Activated B cell treated with CpG ODN at 0.5 μM for 24 hours (primary cell): Measurements from ENCODE around the gene HBA2. TPM values are rescaled to one million over a fixed set of nuclear protein-coding genes. Genes with fewer than 3 reads are reported as not detected.
A peak's percentile ranks its signal among the peaks of the same experiment; 100 is the strongest.

Experiments used
- ATAC-seq: fragments of 200-7000 bp; cut with Tn5 transposase; one replicate; pipeline ENCODE4 v1.10.0; 2021; ENCODE audit warnings: low read depth, mild to moderate bottlenecking, moderate library complexity
- CTCF ChIA-PET: fragments of 350-600 bp; sonication (Branson Sonifier 250); formaldehyde crosslinking; loops from one replicate; lab custom pipeline; 2021; ENCODE audit warnings: antibody characterized with exemption; lab: Charles Lee
- POLR2A ChIA-PET: fragments of 350-600 bp; sonication (Branson Sonifier 250); formaldehyde crosslinking; loops from one replicate; lab custom pipeline; 2021; ENCODE audit warnings: antibody characterized with exemption; lab: Charles Lee
- DNase-seq: peaks from one replicate; pipeline ENCODE4 v3.0.0; 2022
- H3K27ac Mint-ChIP-seq: one replicate; pipeline ENCODE4 v1.8.0; 2020; ENCODE audit warnings: mixed read lengths
- H3K27me3 Mint-ChIP-seq: one replicate; pipeline ENCODE4 v1.8.0; 2021; ENCODE audit warnings: mixed read lengths
- H3K36me3 Mint-ChIP-seq: one replicate; pipeline ENCODE4 v1.8.0; 2021; ENCODE audit warnings: low read depth, mixed read lengths
- H3K4me1 Mint-ChIP-seq: one replicate; pipeline ENCODE4 v1.8.0; 2021; ENCODE audit warnings: mixed read lengths
- H3K4me3 Mint-ChIP-seq: one replicate; pipeline ENCODE4 v1.8.0; 2020; ENCODE audit warnings: mild to moderate bottlenecking, mixed read lengths
- H3K9me3 Mint-ChIP-seq: one replicate; pipeline ENCODE4 v1.8.0; 2020; ENCODE audit warnings: mixed read lengths
- intact Hi-C: fragments of 100-400 bp; cut with micrococcal nuclease; formaldehyde crosslinking; loops from one replicate; pipeline ENCODE4 v1.15.1; 2024
- total RNA-seq: library from RNA; stranded (reverse); gene quantifications from 2 replicates; pipeline ENCODE4 v1.2.3, GENCODE V29; 2022
- TF ChIP-seq, protein P1 (sequence below): fragments of 200-600 bp; IDR thresholded peaks from one replicate; pipeline ENCODE4 v1.8.0; 2022; ENCODE audit warnings: antibody characterized with exemption, mild to moderate bottlenecking

Gene HBA2
- total RNA-seq, 1 donor from 2014 or later: 104 TPM

DNA sequence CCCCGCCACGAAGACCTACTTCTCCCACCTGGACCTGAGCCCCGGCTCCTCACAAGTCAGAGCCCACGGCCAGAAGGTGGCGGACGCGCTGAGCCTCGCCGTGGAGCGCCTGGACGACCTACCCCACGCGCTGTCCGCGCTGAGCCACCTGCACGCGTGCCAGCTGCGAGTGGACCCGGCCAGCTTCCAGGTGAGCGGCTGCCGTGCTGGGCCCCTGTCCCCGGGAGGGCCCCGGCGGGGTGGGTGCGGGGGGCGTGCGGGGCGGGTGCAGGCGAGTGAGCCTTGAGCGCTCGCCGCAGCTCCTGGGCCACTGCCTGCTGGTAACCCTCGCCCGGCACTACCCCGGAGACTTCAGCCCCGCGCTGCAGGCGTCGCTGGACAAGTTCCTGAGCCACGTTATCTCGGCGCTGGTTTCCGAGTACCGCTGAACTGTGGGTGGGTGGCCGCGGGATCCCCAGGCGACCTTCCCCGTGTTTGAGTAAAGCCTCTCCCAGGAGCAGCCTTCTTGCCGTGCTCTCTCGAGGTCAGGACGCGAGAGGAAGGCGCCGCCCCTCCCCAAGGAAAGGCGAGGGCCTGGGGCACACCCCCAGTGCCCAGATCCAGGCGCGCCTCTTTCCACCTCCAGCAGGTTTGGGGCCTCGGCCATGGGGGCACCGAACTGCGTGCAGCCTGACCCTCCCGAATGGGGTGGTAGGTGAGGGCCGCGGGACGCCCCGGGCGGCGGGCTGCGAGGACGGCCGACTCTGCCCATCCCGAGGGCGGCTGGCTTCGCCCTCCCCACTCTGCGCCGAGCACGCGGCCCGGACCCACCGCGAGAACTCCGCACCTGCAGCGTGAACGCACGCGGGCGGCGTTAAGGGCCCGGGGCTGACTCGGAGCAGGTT lies 8.2 kb downstream of the HBA2 start:
- CTCF ChIA-PET: interaction anchor here (1.0 to 1.1 kb wide), 2 partner anchors 18 to 77 kb away, joined by 3 read pairs; no protein-coding TSS in a partner anchor
- Mint-ChIP-seq H3K4me1 (peaks cover 10% of the 10 kb centered on the region), H3K27me3 (peaks cover 11% of the 10 kb centered on the region), H3K9me3 (no peaks in the 10 kb centered on the region), H3K4me3 (peak overlapping the region; percentile 19), H3K36me3 (peaks cover 7% of the 10 kb centered on the region), H3K27ac (no peak overlapping the region)
- DNase-seq (peak; percentile 79), ATAC-seq (peak; percentile 83)
- POLR2A ChIA-PET: interaction anchor here (1.6 kb wide), 1 partner anchor 48 kb away, joined by 4 read pairs; no protein-coding TSS in a partner anchor
- TF ChIP-seq, protein P1, sequence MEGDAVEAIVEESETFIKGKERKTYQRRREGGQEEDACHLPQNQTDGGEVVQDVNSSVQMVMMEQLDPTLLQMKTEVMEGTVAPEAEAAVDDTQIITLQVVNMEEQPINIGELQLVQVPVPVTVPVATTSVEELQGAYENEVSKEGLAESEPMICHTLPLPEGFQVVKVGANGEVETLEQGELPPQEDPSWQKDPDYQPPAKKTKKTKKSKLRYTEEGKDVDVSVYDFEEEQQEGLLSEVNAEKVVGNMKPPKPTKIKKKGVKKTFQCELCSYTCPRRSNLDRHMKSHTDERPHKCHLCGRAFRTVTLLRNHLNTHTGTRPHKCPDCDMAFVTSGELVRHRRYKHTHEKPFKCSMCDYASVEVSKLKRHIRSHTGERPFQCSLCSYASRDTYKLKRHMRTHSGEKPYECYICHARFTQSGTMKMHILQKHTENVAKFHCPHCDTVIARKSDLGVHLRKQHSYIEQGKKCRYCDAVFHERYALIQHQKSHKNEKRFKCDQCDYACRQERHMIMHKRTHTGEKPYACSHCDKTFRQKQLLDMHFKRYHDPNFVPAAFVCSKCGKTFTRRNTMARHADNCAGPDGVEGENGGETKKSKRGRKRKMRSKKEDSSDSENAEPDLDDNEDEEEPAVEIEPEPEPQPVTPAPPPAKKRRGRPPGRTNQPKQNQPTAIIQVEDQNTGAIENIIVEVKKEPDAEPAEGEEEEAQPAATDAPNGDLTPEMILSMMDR: no peak
- intact Hi-C loops: loop anchor here (1.0 kb wide), 4 partner anchors 63 to 181 kb away; no protein-coding TSS in a partner anchor

- POLR2A ChIA-PET: interaction anchor here (1.6 kb wide), 1 partner anchor 47 kb away, joined by 4 read pairs; no protein-coding TSS in a partner anchor
- intact Hi-C loops: loop anchor here (1.0 kb wide), 4 partner anchors 63 to 181 kb away; no protein-coding TSS in a partner anchor
- CTCF ChIA-PET: interaction anchor here (1.0 kb wide), 1 partner anchor 17 kb away, joined by 3 read pairs; no protein-coding TSS in a partner anchor
- no peak for DNase-seq
- no peak for ATAC-seq
- Mint-ChIP-seq H3K4me1 (peaks cover 10% of the 10 kb centered on the region), H3K27me3 (peaks cover 11% of the 10 kb centered on the region), H3K4me3 (no peak overlapping the region), H3K27ac (no peak overlapping the region), H3K36me3 (peaks cover 7% of the 10 kb centered on the region), H3K9me3 (no peaks in the 10 kb centered on the region)
- TF ChIP-seq, protein P1: peak; percentile 84
These were observed 8.9 kb downstream of the HBA2 start for GRCh38 chr16:181565-182021.

GRCh38 chr16:183005-183404 lies 10.3 kb downstream of the HBA2 start:
- POLR2A ChIA-PET: interaction anchor here (0.7 kb wide), 2 partner anchors 293 to 1612 kb away, joined by 4 to 9 read pairs; no protein-coding TSS in a partner anchor
- Mint-ChIP-seq H3K27ac (no peak overlapping the region), H3K9me3 (no peaks in the 10 kb centered on the region), H3K4me1 (peaks cover 8% of the 10 kb centered on the region), H3K36me3 (peaks cover 15% of the 10 kb centered on the region), H3K4me3 (no peak overlapping the region), H3K27me3 (peaks cover 4% of the 10 kb centered on the region)
- CTCF ChIA-PET: no interaction called here
- TF ChIP-seq, protein P1: no peak
- no peak for ATAC-seq
- no peak for DNase-seq
- intact Hi-C loops: no loop called here

- ATAC-seq (no peak), DNase-seq (no peak)
- ChIA-PET CTCF (no interaction called here), POLR2A (no interaction called here)
- TF ChIP-seq, protein P1: no peak
- H3K4me1 Mint-ChIP-seq: peaks cover 4% of the 10 kb centered on the region
- peaks cover 35% of the 10 kb centered on the region for H3K36me3 Mint-ChIP-seq
- H3K4me3 Mint-ChIP-seq: no peak overlapping the region
- intact Hi-C loops: no loop called here
- H3K9me3 Mint-ChIP-seq: no peaks in the 10 kb centered on the region
- no peak overlapping the region for H3K27ac Mint-ChIP-seq
- H3K27me3 Mint-ChIP-seq: no peaks in the 10 kb centered on the region
These were observed 12.5 kb downstream of the HBA2 start for GRCh38 chr16:185213-185612.

GRCh38 chr16:185691-186090 lies 13.0 kb downstream of the HBA2 start:
- H3K9me3 Mint-ChIP-seq: no peaks in the 10 kb centered on the region
- no peak for ATAC-seq
- ChIA-PET POLR2A (no interaction called here), CTCF (no interaction called here)
- H3K27me3 Mint-ChIP-seq: no peaks in the 10 kb centered on the region
- H3K27ac Mint-ChIP-seq: no peak overlapping the region
- H3K4me1 Mint-ChIP-seq: peaks cover 4% of the 10 kb centered on the region
- TF ChIP-seq, protein P1: no peak
- H3K36me3 Mint-ChIP-seq: peaks cover 39% of the 10 kb centered on the region
- intact Hi-C loops: no loop called here
- no peak for DNase-seq
- no peak overlapping the region for H3K4me3 Mint-ChIP-seq
